Erythroblast (primary cell): ENCODE measurements around the gene KAZN.

Experiments used
- GATA1 ChIP-seq: IDR thresholded peaks from 2 replicates; pipeline ENCODE4 v1.6.1; 2011; ENCODE audit warnings: low read depth, mild to moderate bottlenecking, control low read depth, low read length, moderate library complexity
- POLR2A ChIP-seq: IDR thresholded peaks from 2 replicates; pipeline ENCODE4 v1.6.1; 2011; ENCODE audit warnings: mild to moderate bottlenecking, low read length

- TF ChIP-seq POLR2A = no peak
- TF ChIP-seq GATA1 = no peak
These were observed 181.8 kb downstream of the KAZN start for GRCh38 chr1:14780271-14780670.
